Neural cell (in vitro differentiated cells): ENCODE results near the gene TRIM8.
A peak's percentile ranks its signal among the peaks of the same experiment; 100 is the strongest.

Experiments used
- CTCF ChIP-seq: fragments of 450-650 bp; IDR thresholded peaks from 2 replicates; pipeline ENCODE4 v1.5.1; 2014; ENCODE audit warnings: antibody characterized with exemption, mild to moderate bottlenecking, moderate library complexity; ENCODE audit not compliant: poor library complexity, severe bottlenecking
- EZH2 ChIP-seq: fragments of 200-600, 300-800 bp; shearing (Covaris generic), sonication (generic); IDR thresholded peaks from 2 replicates; pipeline ENCODE4 v1.6.1; 2014; ENCODE audit warnings: antibody characterized with exemption, low read length, borderline replicate concordance, mild to moderate bottlenecking; ENCODE audit not compliant: insufficient read depth, poor library complexity, severe bottlenecking
- MXI1 ChIP-seq: fragments of 450-650 bp; conservative IDR thresholded peaks from 2 replicates; pipeline ENCODE4 v1.6.1; 2014; ENCODE audit warnings: antibody characterized with exemption, mild to moderate bottlenecking; ENCODE audit not compliant: poor library complexity, severe bottlenecking
- POLR2AphosphoS5 ChIP-seq: IDR thresholded peaks from 2 replicates; pipeline ENCODE4 v1.6.1; 2012
- TAF1 ChIP-seq: IDR thresholded peaks from 2 replicates; pipeline ENCODE4 v1.6.1; 2012; ENCODE audit warnings: low read depth

- TF ChIP-seq EZH2: no peak
- no peak for TF ChIP-seq CTCF
- TF ChIP-seq TAF1: no peak
- peak; percentile 18 for TF ChIP-seq POLR2AphosphoS5
- no peak for TF ChIP-seq MXI1
Observed at GRCh38 chr10:102673236-102673818, 29.0 kb downstream of the TRIM8 start.
